Tibial artery (tissue), 4 donors: Measurements from ENCODE around the gene SLC22A17.
A peak's percentile ranks its signal among the peaks of the same experiment; 100 is the strongest.

Source experiments
- DNase-seq, 2 donors: peaks; one replicate each; pipeline ENCODE4 v3.0.0-alpha.2; 2019
- H3K27ac ChIP-seq, 2 donors: fragments of 200-600 bp; sonication (generic) in 1 of 2; 1 replicate in 1 of 2; 2 replicates in 1 of 2; pipeline ENCODE4 v1.5.1; 2018 to 2019; ENCODE audit warnings: mild to moderate bottlenecking in 1 of 2
- H3K27me3 ChIP-seq, 2 donors: fragments of 200-600 bp; sonication (generic) in 1 of 2; one replicate each; pipeline versions ENCODE4 v1.5.1 to v1.6.0; 2016 to 2019
- H3K36me3 ChIP-seq, 3 donors: fragments of 200-600 bp; sonication (generic) in 2 of 3; one replicate each; pipeline ENCODE4 v1.5.1; 2016 to 2019; ENCODE audit warnings: mild to moderate bottlenecking in 2 of 3
- H3K4me1 ChIP-seq, 4 donors: fragments of 200-600 bp; sonication (generic) in 2 of 4; 1 replicate in 3 of 4; 2 replicates in 1 of 4; pipeline ENCODE4 v1.5.1; 2016 to 2019
- H3K4me3 ChIP-seq, 2 donors: fragments of 200-600 bp; sonication (generic) in 1 of 2; 1 replicate in 1 of 2; 2 replicates in 1 of 2; pipeline ENCODE4 v1.5.1; 2018 to 2019; ENCODE audit warnings: mild to moderate bottlenecking in 2 of 2
- H3K9me3 ChIP-seq, 3 donors: fragments of 200-600 bp; sonication (generic) in 1 of 3; one replicate each; pipeline ENCODE4 v1.5.1; 2016 to 2019
- intact Hi-C: fragments of 100-400 bp; cut with DNase I; formaldehyde crosslinking; loops from one replicate; pipeline ENCODE4 v1.15.0; 2023; ENCODE audit warnings: low total_unique reads
- TF ChIP-seq, protein P1 (sequence below), 2 experiments: fragments of 200-600 bp in 1 of 2; fragments of 450-650 bp in 1 of 2; IDR thresholded peaks; one replicate each; pipeline ENCODE4 v1.5.1; 2017 to 2019; ENCODE audit warnings: antibody characterized with exemption in 2 of 2, mild to moderate bottlenecking in 1 of 2, moderate library complexity in 1 of 2

SLC22A17 gene

DNA sequence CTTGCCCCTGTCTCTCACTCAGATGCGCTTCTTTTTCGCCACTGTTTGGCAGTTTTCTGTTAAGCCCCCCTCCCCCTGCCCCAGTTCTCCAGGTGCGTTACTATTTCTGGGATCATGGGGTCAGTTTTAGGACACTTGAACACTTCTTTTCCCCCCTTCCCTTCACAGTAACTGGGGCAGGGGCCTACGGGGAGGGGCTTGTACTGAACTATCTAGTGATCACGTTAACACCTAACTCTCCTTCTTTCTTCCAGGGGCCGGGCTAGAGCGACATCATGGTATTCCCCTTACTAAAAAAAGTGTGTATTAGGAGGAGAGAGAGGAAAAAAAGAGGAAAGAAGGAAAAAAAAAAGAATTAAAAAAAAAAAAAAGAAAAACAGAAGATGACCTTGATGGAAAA lies 27.7 kb downstream of the SLC22A17 start:
- Histone ChIP-seq H3K9me3 (no peaks in the 10 kb centered on the region), H3K4me3 (no peak overlapping the region), H3K36me3 (peaks cover 25 to 28% (median 27%) of the 10 kb centered on the region in 3 donors), H3K27ac (no peak overlapping the region), H3K27me3 (no peaks in the 10 kb centered on the region), H3K4me1 (peaks cover 0 to 25% (median 15%) of the 10 kb centered on the region in 4 donors)
- TF ChIP-seq, protein P1, sequence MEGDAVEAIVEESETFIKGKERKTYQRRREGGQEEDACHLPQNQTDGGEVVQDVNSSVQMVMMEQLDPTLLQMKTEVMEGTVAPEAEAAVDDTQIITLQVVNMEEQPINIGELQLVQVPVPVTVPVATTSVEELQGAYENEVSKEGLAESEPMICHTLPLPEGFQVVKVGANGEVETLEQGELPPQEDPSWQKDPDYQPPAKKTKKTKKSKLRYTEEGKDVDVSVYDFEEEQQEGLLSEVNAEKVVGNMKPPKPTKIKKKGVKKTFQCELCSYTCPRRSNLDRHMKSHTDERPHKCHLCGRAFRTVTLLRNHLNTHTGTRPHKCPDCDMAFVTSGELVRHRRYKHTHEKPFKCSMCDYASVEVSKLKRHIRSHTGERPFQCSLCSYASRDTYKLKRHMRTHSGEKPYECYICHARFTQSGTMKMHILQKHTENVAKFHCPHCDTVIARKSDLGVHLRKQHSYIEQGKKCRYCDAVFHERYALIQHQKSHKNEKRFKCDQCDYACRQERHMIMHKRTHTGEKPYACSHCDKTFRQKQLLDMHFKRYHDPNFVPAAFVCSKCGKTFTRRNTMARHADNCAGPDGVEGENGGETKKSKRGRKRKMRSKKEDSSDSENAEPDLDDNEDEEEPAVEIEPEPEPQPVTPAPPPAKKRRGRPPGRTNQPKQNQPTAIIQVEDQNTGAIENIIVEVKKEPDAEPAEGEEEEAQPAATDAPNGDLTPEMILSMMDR (IDR thresholded peaks at IDR 0.05) = no peak
- DNase-seq = no peak
- intact Hi-C loops = loop anchor here (5.0 to 10.0 kb wide), 4 partner anchors 42 to 230 kb away; partner anchors contain the start of genes EFS, NGDN, THTPA and ZFHX2

DNA sequence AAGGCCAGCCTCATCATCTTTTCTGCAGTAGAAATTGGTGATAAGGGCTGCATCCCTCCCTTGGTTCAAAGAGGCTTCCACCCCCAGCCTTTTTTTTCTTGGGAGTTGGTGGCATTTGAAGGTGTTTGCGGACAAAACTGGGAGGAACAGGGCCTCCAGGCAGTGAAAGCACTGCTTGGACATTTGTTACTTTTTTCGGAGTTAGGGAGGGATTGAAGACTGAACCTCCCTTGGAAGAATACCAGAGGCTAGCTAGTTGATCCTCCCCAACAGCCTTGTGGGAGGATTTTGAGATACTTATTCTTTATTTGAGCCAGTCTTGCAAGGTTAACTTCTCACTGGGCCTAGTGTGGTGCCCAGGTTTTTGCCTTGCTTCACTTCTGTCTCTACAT lies 28.2 kb downstream of the SLC22A17 start:
- TF ChIP-seq, protein P1 (IDR thresholded peaks at IDR 0.05) = no peak
- Histone ChIP-seq H3K36me3 (peaks cover 25 to 28% (median 27%) of the 10 kb centered on the region in 3 donors), H3K4me1 (peaks cover 0 to 25% (median 15%) of the 10 kb centered on the region in 4 donors), H3K4me3 (no peak overlapping the region), H3K9me3 (no peaks in the 10 kb centered on the region), H3K27me3 (no peaks in the 10 kb centered on the region), H3K27ac (no peak overlapping the region)
- intact Hi-C loops = loop anchor here (5.0 to 10.0 kb wide), 4 partner anchors 43 to 230 kb away; partner anchors contain the start of genes EFS, NGDN, THTPA and ZFHX2
- DNase-seq = no peak

DNA sequence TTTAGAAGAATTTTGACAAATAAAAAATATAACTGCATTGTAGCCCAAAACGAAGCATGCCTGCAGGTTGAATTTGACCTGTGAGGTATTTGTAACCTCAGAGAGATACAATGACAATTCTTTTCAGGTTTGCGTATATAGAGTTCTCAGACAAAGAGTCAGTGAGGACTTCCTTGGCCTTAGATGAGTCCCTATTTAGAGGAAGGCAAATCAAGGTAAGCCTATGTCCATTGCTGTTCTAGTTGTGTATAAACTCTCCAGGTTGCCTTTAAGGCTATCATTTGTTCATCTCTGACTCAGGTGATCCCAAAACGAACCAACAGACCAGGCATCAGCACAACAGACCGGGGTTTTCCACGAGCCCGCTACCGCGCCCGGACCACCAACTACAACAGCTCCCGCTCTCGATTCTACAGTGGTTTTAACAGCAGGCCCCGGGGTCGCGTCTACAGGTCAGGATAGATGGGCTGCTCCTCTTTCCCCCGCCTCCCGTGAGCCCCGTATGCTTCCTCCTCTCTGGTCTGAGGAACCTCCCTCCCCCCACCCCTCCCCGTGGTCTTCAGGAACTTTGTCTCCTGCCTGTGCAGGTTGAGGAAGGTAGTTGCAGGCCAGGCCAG lies 28.7 kb downstream of the SLC22A17 start:
- intact Hi-C loops = loop anchor here (5.0 to 10.0 kb wide), 4 partner anchors 43 to 231 kb away; partner anchors contain the start of genes EFS, NGDN, THTPA and ZFHX2
- no peak for DNase-seq

DNA sequence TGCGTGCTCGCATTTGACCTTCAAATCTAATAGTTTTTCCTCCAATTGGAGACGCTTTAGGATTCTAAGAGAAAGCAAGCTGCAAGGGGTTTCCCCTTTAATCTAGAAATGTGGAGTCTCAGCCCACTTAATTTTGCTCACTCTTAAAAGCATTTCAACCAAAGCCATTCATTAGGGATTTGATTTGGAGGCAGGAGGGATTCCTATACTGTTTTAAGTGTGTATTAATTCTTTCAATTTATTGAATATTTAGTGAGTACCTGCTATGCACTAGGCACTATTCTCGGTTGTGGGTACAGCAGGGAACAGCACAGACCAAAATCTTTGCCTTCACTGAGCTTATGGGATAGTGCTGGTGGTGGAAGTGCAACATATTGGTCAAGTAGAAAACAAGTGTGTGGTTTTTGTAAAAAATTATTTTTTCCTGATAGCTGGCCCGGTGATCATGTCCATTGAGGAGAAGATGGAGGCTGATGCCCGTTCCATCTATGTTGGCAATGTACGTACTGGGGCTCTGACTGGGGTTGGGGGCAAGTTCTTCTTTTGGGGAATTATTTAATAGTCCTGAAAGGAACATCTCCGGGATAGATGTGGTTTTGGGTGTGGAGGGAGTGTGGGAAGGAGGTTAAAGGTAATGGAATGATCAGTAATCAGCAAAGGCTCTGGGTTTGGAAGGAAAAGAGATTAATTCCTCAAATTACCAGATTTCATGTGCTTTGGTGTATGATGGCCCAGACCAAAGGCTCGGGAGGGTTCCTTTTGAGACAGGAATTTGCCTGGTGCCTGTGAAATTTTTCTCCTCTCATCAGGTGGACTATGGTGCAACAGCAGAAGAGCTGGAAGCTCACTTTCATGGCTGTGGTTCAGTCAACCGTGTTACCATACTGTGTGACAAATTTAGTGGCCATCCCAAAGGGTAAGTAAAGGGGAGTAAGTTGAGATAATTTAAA lies 29.8 kb downstream of the SLC22A17 start:
- Histone ChIP-seq H3K9me3 (no peaks in the 10 kb centered on the region), H3K4me1 (peaks cover 0 to 25% (median 15%) of the 10 kb centered on the region in 4 donors), H3K27ac (peak overlapping the region; percentile 89 to 100), H3K36me3 (peaks cover 25 to 28% (median 27%) of the 10 kb centered on the region in 3 donors), H3K27me3 (no peaks in the 10 kb centered on the region), H3K4me3 (peak overlapping the region; percentile 81 to 99)
- TF ChIP-seq, protein P1 (IDR thresholded peaks at IDR 0.05) = no peak
- intact Hi-C loops = loop anchor here (5.0 to 10.0 kb wide), 4 partner anchors 44 to 232 kb away; partner anchors contain the start of genes EFS, NGDN, THTPA and ZFHX2
- DNase-seq = no peak

More for the DNA sequence above, 28.7 kb downstream of the SLC22A17 start:
- TF ChIP-seq, protein P1 (IDR thresholded peaks at IDR 0.05) = no peak
- Histone ChIP-seq H3K36me3 (peaks cover 25 to 28% (median 27%) of the 10 kb centered on the region in 3 donors), H3K9me3 (no peaks in the 10 kb centered on the region), H3K27ac (no peak overlapping the region), H3K4me3 (no peak overlapping the region), H3K4me1 (peaks cover 0 to 25% (median 15%) of the 10 kb centered on the region in 4 donors), H3K27me3 (no peaks in the 10 kb centered on the region)
